H9 (cell line): ENCODE measurements around the gene OSBPL1A. TPM values are rescaled to one million over a fixed set of nuclear protein-coding genes. Genes with fewer than 3 reads are reported as not detected.

Experiments used
- DNase-seq: peaks from one replicate; pipeline ENCODE4 v3.0.0-alpha.2; 2017
- H2AFZ ChIP-seq: one replicate; pipeline ENCODE4 v1.6.1; 2013; ENCODE audit warnings: mild to moderate bottlenecking, low read length, control low read depth, moderate library complexity
- H2AK5ac ChIP-seq: 2 replicates; pipeline ENCODE4 v1.6.1; 2013; ENCODE audit warnings: low read length, control low read depth, mixed read lengths; ENCODE audit not compliant: insufficient read length
- H2BK120ac ChIP-seq: one replicate; pipeline ENCODE4 v1.6.1; 2013; ENCODE audit warnings: low read depth, mild to moderate bottlenecking, low read length, control low read depth, inconsistent platforms; ENCODE audit not compliant: poor library complexity, severe bottlenecking
- H2BK12ac ChIP-seq: 2 replicates; pipeline ENCODE4 v1.6.1; 2013; ENCODE audit warnings: low read length, control low read depth, mixed read lengths, low read depth; ENCODE audit not compliant: insufficient read length
- H2BK15ac ChIP-seq: 2 replicates; pipeline ENCODE4 v1.6.1; 2013; ENCODE audit warnings: low read depth, low read length, control low read depth
- H2BK20ac ChIP-seq: one replicate; pipeline ENCODE4 v1.6.1; 2013; ENCODE audit warnings: low read depth, mild to moderate bottlenecking, low read length, control low read depth, inconsistent platforms; ENCODE audit not compliant: poor library complexity, severe bottlenecking
- H2BK5ac ChIP-seq: 2 replicates; pipeline ENCODE4 v1.6.1; 2013; ENCODE audit warnings: low read length, control low read depth, mixed read lengths; ENCODE audit not compliant: insufficient read length
- H3K14ac ChIP-seq: 2 replicates; pipeline ENCODE4 v1.6.1; 2013; ENCODE audit warnings: low read length, control low read depth; ENCODE audit not compliant: insufficient read depth
- H3K18ac ChIP-seq: 2 replicates; pipeline ENCODE4 v1.6.1; 2013; ENCODE audit warnings: low read depth, mild to moderate bottlenecking, mixed read lengths, low read length, control low read depth; ENCODE audit not compliant: insufficient read length
- H3K23ac ChIP-seq: 2 replicates; pipeline ENCODE4 v1.6.1; 2013; ENCODE audit warnings: low read length, control low read depth, mixed read lengths, low read depth; ENCODE audit not compliant: insufficient read length
- H3K23me2 ChIP-seq: 2 replicates; pipeline ENCODE4 v1.6.1; 2013; ENCODE audit warnings: low read depth, mild to moderate bottlenecking, mixed read lengths, low read length, control low read depth; ENCODE audit not compliant: insufficient read length, poor library complexity, severe bottlenecking
- H3K27ac ChIP-seq: 2 replicates; pipeline ENCODE4 v1.5.1; 2013; ENCODE audit warnings: low read length, control low read depth, mixed read lengths, low read depth; ENCODE audit not compliant: insufficient read length
- H3K27me3 ChIP-seq: 2 replicates; pipeline ENCODE4 v1.6.1; 2013; ENCODE audit warnings: low read length, control low read depth, inconsistent platforms; ENCODE audit not compliant: insufficient read depth
- H3K4ac ChIP-seq: 2 replicates; pipeline ENCODE4 v1.6.1; 2013; ENCODE audit warnings: low read depth, mild to moderate bottlenecking, control low read depth, inconsistent platforms, low read length, moderate library complexity
- H3K4me1 ChIP-seq: 2 replicates; pipeline ENCODE4 v1.6.1; 2013; ENCODE audit warnings: low read length, control low read depth, inconsistent platforms; ENCODE audit not compliant: insufficient read depth
- H3K4me2 ChIP-seq: 2 replicates; pipeline ENCODE4 v1.6.1; 2013; ENCODE audit warnings: low read length, control low read depth, mixed read lengths; ENCODE audit not compliant: insufficient read length, insufficient read depth
- H3K56ac ChIP-seq: 2 replicates; pipeline ENCODE4 v1.6.1; 2013; ENCODE audit warnings: low read depth, mild to moderate bottlenecking, mixed read lengths, low read length, control low read depth; ENCODE audit not compliant: insufficient read length
- H3K79me1 ChIP-seq: 2 replicates; pipeline ENCODE4 v1.6.1; 2013; ENCODE audit warnings: low read depth, mild to moderate bottlenecking, moderate library complexity, low read length, control low read depth, inconsistent platforms; ENCODE audit not compliant: insufficient read depth, poor library complexity, severe bottlenecking
- H3K79me2 ChIP-seq: 2 replicates; pipeline ENCODE4 v1.6.1; 2013; ENCODE audit warnings: low read length, control low read depth, inconsistent platforms; ENCODE audit not compliant: insufficient read depth
- H3K9ac ChIP-seq: 2 replicates; pipeline ENCODE4 v1.6.1; 2013; ENCODE audit warnings: low read length, control low read depth, mixed read lengths; ENCODE audit not compliant: insufficient read length; ENCODE audit errors: extremely low read depth
- H3K9me3 ChIP-seq: one replicate; pipeline ENCODE4 v1.6.1; 2013; ENCODE audit warnings: low read depth, low read length, inconsistent platforms; ENCODE audit not compliant: control insufficient read depth
- H3T11ph ChIP-seq: one replicate; pipeline ENCODE4 v1.6.1; 2013; ENCODE audit warnings: mild to moderate bottlenecking, low read length, control low read depth, inconsistent platforms
- H4K20me1 ChIP-seq: one replicate; pipeline ENCODE4 v1.6.1; 2013; ENCODE audit not compliant: control insufficient read depth, insufficient read length, insufficient read depth
- H4K5ac ChIP-seq: 2 replicates; pipeline ENCODE4 v1.6.1; 2013; ENCODE audit warnings: low read depth, mild to moderate bottlenecking, mixed read lengths, low read length, control low read depth; ENCODE audit not compliant: insufficient read length
- H4K8ac ChIP-seq: replicated peaks from 2 replicates; pipeline ENCODE4 v1.6.1; 2013; ENCODE audit warnings: low read length, control low read depth, mixed read lengths, low read depth; ENCODE audit not compliant: insufficient read length
- H4K91ac ChIP-seq: 2 replicates; pipeline ENCODE4 v1.6.1; 2013; ENCODE audit warnings: low read depth, mild to moderate bottlenecking, moderate library complexity, mixed read lengths, low read length, control low read depth; ENCODE audit not compliant: insufficient read length
- H3K27ac Mint-ChIP-seq, 3 experiments: 2 replicates in 2 of 3; 3 replicates in 1 of 3; pipeline ENCODE4 v1.8.0; 2020 to 2021; ENCODE audit warnings: mixed read lengths in 3 of 3, mild to moderate bottlenecking in 1 of 3, moderate library complexity in 1 of 3
- H3K27me3 Mint-ChIP-seq: 2 replicates; pipeline ENCODE4 v1.8.0; 2021; ENCODE audit warnings: low read depth, mild to moderate bottlenecking, moderate library complexity, mixed read lengths
- H3K36me3 Mint-ChIP-seq, 3 experiments: 2 replicates in 2 of 3; 3 replicates in 1 of 3; pipeline ENCODE4 v1.8.0; 2020 to 2021; ENCODE audit warnings: low read depth in 3 of 3, mixed read lengths in 3 of 3; ENCODE audit not compliant: insufficient read depth in 1 of 3
- H3K4me1 Mint-ChIP-seq, 2 experiments: 2 replicates each; pipeline ENCODE4 v1.8.0; 2020; ENCODE audit warnings: mixed read lengths in 2 of 2
- H3K4me3 Mint-ChIP-seq, 2 experiments: 2 replicates in 1 of 2; 3 replicates in 1 of 2; pipeline ENCODE4 v1.8.0; 2020 to 2021; ENCODE audit warnings: mild to moderate bottlenecking in 2 of 2, mixed read lengths in 2 of 2, moderate library complexity in 1 of 2
- H3K9me3 Mint-ChIP-seq, 2 experiments: 2 replicates in 1 of 2; 3 replicates in 1 of 2; pipeline ENCODE4 v1.8.0; 2020; ENCODE audit warnings: mild to moderate bottlenecking in 2 of 2, mixed read lengths in 2 of 2, moderate library complexity in 1 of 2
- CTCF ChIP-seq: fragments of 200-600 bp; sonication (generic); conservative IDR thresholded peaks from 3 replicates; pipeline ENCODE4 v1.8.0; 2021; ENCODE audit warnings: antibody characterized with exemption, mild to moderate bottlenecking
- WGBS: extraction: QIAGEN DNeasy Blood & Tissue Kit; methylation state at CpG from one replicate; pipeline ENCODE4 v1.1.7; 2013; ENCODE audit warnings: missing lambda C conversion rate, low lambda C conversion rate, mixed read lengths; ENCODE audit not compliant: insufficient read length; ENCODE audit errors: extremely low coverage; 5-methylcytosine and 5-hydroxymethylcytosine counted together
- total RNA-seq: library from RNA; stranded (reverse); gene quantifications from 2 replicates; pipeline ENCODE4 v1.2.1, GENCODE V29; 2021

The OSBPL1A gene
- total RNA-seq, 1 experiment from 2014 or later: 33.9 TPM

DNA sequence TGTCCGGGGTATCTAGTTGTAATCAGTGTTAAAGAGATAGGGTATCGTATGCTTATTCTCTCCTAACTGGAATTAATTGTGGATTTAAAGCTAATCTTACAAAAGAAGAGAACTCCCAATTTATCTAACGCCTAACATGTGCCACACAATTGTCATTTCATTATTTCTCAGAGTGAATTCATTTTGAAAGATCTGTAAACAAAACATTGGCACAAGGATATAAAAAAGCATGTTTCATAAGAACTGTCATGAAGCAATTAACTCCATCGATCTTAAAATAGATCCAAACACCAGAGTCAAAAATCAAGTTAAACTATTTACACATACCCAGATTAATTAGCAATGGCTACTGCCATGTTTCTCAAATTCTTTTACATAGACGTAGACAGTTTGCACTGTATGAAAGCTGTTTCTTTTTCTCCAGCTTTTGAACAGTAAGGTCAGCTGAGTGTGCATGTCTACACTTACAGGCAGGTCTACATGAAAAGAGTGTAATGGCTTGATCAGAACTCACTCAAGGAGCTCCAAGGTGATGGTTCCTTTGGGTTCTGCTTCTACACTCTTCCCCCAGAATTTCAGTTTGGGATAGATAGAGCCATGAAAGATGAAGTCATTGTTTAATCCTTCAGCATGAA lies 220.0 kb downstream of the OSBPL1A start:
- no peak overlapping the region for H3K23ac ChIP-seq
- H3K4me1 ChIP-seq: no peaks in the 10 kb centered on the region; the same call in 1 of the 2 replicates
- H3K14ac ChIP-seq: no peak overlapping the region
- H4K8ac ChIP-seq: no peak overlapping the region
- no peak overlapping the region for H2BK15ac ChIP-seq
- H3K4ac ChIP-seq: no peak overlapping the region
- H3K79me2 ChIP-seq: no peaks in the 10 kb centered on the region
- H2BK20ac ChIP-seq: no peak overlapping the region
- peaks cover 12 to 20% (median 14%) of the 10 kb centered on the region in 3 experiments; a peak in 6 of 7 replicates for H3K36me3 Mint-ChIP-seq
- no peak overlapping the region for H2AFZ ChIP-seq
- H3K79me1 ChIP-seq: no peaks in the 10 kb centered on the region
- no peak overlapping the region for H2BK120ac ChIP-seq
- no peak overlapping the region for H2AK5ac ChIP-seq
- no peak overlapping the region for H2BK12ac ChIP-seq
- no peak for DNase-seq
- H3K18ac ChIP-seq: no peak overlapping the region
- no peaks in the 10 kb centered on the region for H4K20me1 ChIP-seq
- no peak overlapping the region for H3K9ac ChIP-seq
- no peak overlapping the region for H3K4me3 Mint-ChIP-seq
- H4K91ac ChIP-seq: no peak overlapping the region
- no peak overlapping the region for H4K5ac ChIP-seq
- no peaks in the 10 kb centered on the region for H3K9me3 ChIP-seq
- H3K56ac ChIP-seq: no peak overlapping the region
- H3K27me3 Mint-ChIP-seq: no peaks in the 10 kb centered on the region
- no CpG with 5 or more reads among the region's 5 CpGs for WGBS
- H3K4me1 Mint-ChIP-seq: peaks cover 12 to 17% of the 10 kb centered on the region in 2 experiments
- H2BK5ac ChIP-seq: no peak overlapping the region
- H3K9me3 Mint-ChIP-seq: no peaks in the 10 kb centered on the region
- no peaks in the 10 kb centered on the region for H3K23me2 ChIP-seq
- no peak overlapping the region for H3K4me2 ChIP-seq
- 0 out of 7 replicates have a peak overlapping the region, but pooled peaks of 1 of the 3 experiments have one; percentile 12 for H3K27ac Mint-ChIP-seq
- H3K27ac ChIP-seq: no peak overlapping the region
- TF ChIP-seq CTCF: no peak
- no peaks in the 10 kb centered on the region for H3K27me3 ChIP-seq
- H3T11ph ChIP-seq: no peak overlapping the region
